Muscle layer of colon (tissue), 2 donors: Measurements from ENCODE around the gene FSCN2.

Experiments used
- H3K27ac ChIP-seq: one replicate; pipeline ENCODE4 v1.7.0; 2013; ENCODE audit warnings: low read depth, mild to moderate bottlenecking, low read length, moderate library complexity
- H3K27me3 ChIP-seq, 2 donors: one replicate each; pipeline ENCODE4 v1.7.0; 2013; ENCODE audit warnings: low read length in 2 of 2, mild to moderate bottlenecking in 2 of 2; ENCODE audit not compliant: insufficient read depth in 2 of 2, control insufficient read depth in 1 of 2
- H3K36me3 ChIP-seq: one replicate; pipeline ENCODE4 v1.7.0; 2013; ENCODE audit warnings: mild to moderate bottlenecking, low read length; ENCODE audit not compliant: insufficient read depth
- H3K4me1 ChIP-seq: one replicate; pipeline ENCODE4 v1.7.0; 2013; ENCODE audit warnings: mild to moderate bottlenecking, low read length; ENCODE audit not compliant: insufficient read depth
- H3K4me3 ChIP-seq, 2 donors: one replicate each; pipeline ENCODE4 v1.7.0; 2013; ENCODE audit warnings: low read length in 2 of 2, low read depth in 1 of 2, mild to moderate bottlenecking in 1 of 2, moderate library complexity in 1 of 2
- H3K9ac ChIP-seq: one replicate; pipeline ENCODE4 v1.7.0; 2013; ENCODE audit warnings: low read length
- H3K9me3 ChIP-seq: one replicate; pipeline ENCODE4 v1.7.0; 2013; ENCODE audit warnings: mild to moderate bottlenecking, low read length
- donor health status: abdominal sarcoma.
- donor health status: Adenocarcinoma of cecum.

The FSCN2 gene

DNA sequence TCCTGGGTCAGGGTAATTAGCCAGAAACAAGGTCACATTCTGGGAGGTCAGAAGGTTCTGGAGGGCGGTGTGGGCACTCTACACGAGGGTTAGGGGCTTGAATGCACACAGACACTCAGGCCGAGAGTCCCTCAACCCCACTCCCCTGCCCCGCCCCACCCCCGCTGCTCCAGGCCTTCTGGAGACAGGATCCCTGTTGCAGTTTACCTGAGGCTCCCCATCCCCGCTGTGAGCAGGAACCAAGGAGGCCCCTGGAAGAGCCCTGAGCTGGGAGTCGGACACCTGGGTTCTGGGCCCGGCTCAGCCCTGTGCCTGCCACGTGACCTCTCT, 11.2 kb upstream of the FSCN2 start:
- Histone ChIP-seq H3K9ac (peak overlapping the region; percentile 20), H3K9me3 (no peaks in the 10 kb centered on the region), H3K27ac (peak overlapping the region; percentile 98), H3K27me3 (no peaks in the 10 kb centered on the region), H3K4me3 (peak overlapping the region; percentile 1 to 91), H3K4me1 (peaks cover 29% of the 10 kb centered on the region), H3K36me3 (peaks cover 2% of the 10 kb centered on the region)

DNA sequence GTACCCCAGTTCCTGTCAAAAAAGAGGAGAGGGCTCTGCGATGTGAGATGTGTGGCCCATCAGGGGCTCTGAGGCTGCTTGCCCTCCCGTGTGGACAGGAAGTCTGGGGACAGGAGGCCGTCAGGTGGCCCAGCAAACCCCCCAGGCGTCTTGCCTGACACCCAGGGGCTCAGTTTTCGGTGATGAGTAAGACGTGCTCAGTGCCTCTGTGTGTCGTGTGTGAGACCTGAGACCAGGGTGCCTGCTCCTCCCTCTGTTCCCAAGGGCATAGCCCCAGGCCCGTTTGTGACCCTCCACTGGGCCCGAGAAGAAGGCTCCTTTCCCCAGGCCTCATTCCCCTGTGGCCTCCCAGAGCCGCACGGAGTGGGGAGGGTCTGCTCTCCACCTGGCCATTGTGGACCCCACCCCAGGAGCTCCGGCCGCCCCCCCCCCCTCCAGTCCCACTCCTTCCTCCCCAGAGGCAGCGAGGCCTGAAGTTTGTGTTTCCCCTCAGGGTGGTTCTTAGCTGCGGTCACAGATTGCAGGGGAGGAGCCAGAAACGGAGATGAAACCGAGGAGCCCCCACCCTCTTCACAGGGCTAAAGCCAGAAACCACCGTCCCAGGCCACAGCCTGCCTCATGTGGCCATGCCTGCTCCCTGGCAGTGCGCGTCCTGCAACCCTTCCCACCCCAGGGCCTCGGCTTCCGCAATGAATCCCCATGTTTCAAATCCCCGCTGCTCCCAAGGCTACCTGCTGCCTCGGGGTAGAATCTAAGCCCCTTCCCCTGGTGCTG, 10.7 kb upstream of the FSCN2 start:
- Histone ChIP-seq H3K27ac (peak overlapping the region; percentile 98), H3K4me1 (peaks cover 29% of the 10 kb centered on the region)

DNA sequence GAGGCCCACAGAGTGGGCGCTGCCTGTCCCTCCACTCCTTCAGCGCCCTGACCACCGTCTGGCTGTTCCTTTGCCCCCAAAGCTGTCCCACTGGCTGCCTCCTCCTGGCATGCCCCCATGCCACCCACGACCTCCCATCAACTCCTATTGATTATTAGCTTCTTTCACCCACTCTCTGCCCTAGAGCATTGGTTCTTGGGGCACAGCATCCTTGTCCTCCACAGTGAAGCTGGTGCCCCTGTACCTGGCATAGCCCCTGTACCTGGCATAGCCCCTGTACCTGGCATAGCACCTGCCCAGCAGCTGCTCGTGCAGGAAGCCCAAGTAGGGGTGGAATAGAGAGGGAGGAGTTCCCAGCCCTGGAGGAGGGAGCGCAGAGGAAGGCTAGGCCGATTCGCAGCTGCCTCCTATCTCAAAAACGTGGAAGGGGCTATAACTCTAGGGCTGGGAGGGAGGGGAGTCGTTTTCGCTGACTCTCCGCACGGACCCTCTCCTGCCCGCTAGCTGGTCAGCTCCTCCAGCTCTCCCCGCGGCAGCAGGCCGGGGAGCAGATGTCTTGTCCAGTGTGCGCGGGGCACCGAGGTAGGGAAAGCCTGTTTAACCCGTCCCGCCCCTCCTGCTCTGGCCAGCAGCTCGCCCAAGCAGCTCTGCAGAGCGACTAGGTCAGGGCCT, 9.9 kb upstream of the FSCN2 start:
- peaks cover under 1 to 12% of the 10 kb centered on the region in 2 donors for H3K27me3 ChIP-seq
- no peaks in the 10 kb centered on the region for H3K36me3 ChIP-seq
- peak overlapping the region; percentile 98 for H3K27ac ChIP-seq
- H3K4me3 ChIP-seq: peak overlapping the region; percentile 40 to 43
- H3K4me1 ChIP-seq: peaks cover 32% of the 10 kb centered on the region
- H3K9ac ChIP-seq: peak overlapping the region; percentile 42
- no peaks in the 10 kb centered on the region for H3K9me3 ChIP-seq

More for the DNA sequence above, 10.7 kb upstream of the FSCN2 start:
- peaks cover 0 to 5% of the 10 kb centered on the region in 2 donors for H3K27me3 ChIP-seq
- no peaks in the 10 kb centered on the region for H3K36me3 ChIP-seq
- peak overlapping the region; percentile 1 to 91 for H3K4me3 ChIP-seq
- H3K9ac ChIP-seq: peak overlapping the region; percentile 42
- no peaks in the 10 kb centered on the region for H3K9me3 ChIP-seq

DNA sequence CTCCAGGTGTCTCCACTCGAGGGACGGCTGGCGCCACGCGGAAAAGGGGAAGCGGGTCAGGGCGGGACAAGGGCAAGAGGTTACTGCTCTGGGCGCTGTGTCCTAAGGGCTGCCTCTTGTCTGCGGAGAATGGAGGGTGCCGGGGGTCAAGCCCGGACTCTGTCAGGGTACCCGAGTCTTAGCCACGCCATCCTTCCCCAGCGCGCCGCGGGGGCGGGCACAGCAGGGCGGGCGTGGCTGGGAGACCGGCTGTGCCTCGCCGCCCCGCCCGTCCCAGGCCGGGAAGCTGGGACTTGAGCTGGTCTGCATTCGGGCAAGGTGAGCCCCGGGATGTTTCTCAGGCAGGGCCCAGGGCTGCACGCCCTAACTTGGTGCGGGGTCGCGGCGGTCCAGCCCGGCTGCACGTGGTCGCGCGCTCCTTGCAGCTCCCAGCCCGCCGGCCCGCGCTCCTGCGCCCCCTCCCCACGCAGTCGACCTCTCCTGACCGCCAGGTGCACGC, 9.3 kb upstream of the FSCN2 start:
- H3K4me3 ChIP-seq: peak overlapping the region; percentile 40 to 43
- peaks cover 38% of the 10 kb centered on the region for H3K4me1 ChIP-seq
- H3K27ac ChIP-seq: peak overlapping the region; percentile 98
- peaks cover 6 to 18% of the 10 kb centered on the region in 2 donors for H3K27me3 ChIP-seq
- H3K9ac ChIP-seq: peak overlapping the region; percentile 42
- H3K9me3 ChIP-seq: no peaks in the 10 kb centered on the region
- no peaks in the 10 kb centered on the region for H3K36me3 ChIP-seq

DNA sequence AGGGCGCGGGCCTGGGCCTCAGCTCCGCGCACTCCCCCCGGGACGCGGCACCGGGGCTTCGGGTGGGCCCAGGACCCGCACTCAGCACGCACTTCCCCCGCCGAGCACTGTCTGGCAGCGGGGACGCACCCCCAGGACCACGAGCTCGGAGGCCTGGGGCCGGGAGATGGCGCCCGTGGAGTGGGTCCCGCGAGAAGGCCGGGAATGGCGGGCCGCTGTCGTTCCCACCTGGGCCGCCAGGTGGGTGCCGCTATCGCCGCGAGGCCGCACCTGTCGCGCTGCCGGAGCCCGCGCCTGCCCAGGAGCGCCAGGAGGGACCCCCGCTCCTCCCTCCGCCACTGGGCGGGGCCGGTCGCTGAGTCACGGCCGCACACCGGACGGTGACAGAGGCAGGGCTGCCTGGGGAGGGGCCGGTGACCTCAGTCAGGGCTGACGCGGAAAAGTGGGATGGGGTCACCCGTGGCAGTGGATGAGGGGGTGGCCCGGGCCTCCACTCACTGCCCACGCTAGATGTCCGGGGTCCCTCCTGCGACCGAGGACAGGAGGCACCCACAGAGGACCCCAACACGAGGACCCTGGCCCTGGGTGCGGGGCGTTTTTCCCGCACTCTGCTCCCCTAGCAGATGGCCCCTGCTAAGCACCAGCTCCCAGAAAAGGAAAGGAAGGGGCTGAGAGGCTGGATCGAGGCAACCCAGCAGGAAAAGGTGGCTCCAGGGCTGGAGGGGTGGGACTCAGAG, 8.7 kb upstream of the FSCN2 start:
- peaks cover 10 to 24% of the 10 kb centered on the region in 2 donors for H3K27me3 ChIP-seq
- H3K4me3 ChIP-seq: peak overlapping the region; percentile 40 to 43
- peaks cover 41% of the 10 kb centered on the region for H3K4me1 ChIP-seq
- H3K9ac ChIP-seq: no peak overlapping the region
- peak overlapping the region; percentile 98 for H3K27ac ChIP-seq
- no peaks in the 10 kb centered on the region for H3K36me3 ChIP-seq
- H3K9me3 ChIP-seq: no peaks in the 10 kb centered on the region

DNA sequence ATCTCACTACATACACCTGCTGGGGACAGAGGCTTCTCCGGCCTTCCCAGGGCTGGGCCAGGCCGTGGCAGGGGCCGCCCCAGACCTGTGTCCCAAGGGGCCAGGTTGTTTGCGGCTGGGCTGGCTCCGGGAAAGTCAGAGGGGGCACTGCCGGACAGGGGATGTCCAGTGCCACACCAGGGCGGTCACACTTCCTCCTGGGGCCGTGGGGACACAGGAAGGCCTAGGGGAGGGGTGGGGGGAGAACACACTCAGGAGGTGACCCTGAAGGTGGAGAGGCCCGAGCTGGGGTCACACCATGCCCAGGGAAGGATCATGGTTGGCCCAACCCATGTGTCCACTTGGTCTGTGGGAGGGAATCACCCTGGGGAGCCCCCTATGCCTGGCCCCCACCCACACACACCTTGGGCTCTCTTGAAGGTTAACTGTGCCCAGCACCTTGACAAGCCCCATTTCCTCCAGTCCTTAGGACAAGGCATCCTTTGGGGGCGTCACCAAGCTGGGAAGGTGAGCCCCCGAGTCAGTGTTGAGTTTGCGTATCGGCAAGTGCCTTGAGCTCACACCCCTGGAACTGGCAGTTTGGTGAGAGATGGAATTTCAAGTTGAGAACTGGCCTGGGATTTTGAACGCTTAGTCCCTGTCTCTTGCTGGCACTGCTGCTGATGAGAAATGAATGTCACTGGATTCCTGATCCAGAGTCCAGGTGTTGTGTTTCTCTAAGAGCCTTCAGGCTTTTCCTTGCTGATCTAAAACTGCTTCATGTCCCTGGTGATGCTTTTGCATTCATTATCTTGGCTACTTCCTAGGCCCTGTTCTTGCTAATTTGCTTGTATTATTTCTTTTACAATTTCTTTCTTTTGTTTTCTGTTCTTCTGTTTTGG, 7.9 kb upstream of the FSCN2 start:
- Histone ChIP-seq H3K27ac (no peak overlapping the region), H3K27me3 (peaks cover 14 to 32% of the 10 kb centered on the region in 2 donors), H3K36me3 (no peaks in the 10 kb centered on the region), H3K4me1 (peaks cover 41% of the 10 kb centered on the region), H3K4me3 (peak overlapping the region in 1 of 2 donors; percentile 40), H3K9ac (no peak overlapping the region), H3K9me3 (no peaks in the 10 kb centered on the region)

DNA sequence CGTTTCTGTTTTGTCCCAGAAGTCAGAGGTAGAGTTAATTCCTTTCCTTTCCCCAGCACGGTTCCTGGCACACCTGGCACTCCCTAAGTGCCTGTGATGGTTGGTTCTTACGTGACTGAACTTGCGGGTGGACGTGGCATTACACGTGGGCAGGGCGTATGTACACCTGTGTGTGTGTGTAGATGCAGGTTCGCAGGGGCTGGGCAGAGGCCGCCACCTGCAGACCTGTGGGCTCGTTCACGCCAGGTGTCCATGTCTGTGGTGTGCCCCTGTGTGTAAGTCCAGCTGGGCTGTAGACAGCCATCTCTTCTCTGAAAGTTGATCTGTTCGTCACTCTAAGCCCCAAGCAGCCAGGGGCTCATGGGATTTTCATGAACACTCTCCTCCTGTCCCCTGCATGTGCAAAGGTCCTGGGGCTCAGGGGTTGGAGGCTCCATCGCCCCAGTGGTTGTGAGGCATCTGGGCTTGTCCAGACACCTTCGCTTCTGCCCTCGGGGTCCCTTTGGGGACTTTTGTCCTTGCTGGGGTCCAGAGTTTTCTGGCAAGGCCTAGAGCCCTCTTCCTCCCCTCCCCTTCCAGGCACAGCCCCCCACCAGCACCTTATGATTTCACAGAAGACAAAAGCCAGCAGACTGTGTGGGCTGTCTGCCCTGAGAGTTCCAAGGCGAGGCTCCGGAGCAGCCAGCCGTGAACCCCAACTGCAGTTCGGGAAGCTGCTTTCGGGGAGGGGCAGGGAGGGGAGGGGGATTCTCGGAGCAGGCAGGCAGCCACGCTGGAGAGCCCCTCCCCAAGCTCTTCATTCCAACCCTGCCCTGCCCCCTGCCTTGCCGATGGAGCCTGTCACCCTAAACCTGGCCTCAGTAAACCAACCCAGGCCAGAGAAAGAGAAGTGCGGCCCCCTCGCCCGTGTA, 5.4 kb upstream of the FSCN2 start:
- Histone ChIP-seq H3K9ac (no peak overlapping the region), H3K27me3 (peaks cover 26 to 56% of the 10 kb centered on the region in 2 donors), H3K4me3 (peak overlapping the region in 1 of 2 donors; percentile 9), H3K36me3 (no peaks in the 10 kb centered on the region), H3K4me1 (peaks cover 26% of the 10 kb centered on the region), H3K9me3 (no peaks in the 10 kb centered on the region), H3K27ac (no peak overlapping the region)

DNA sequence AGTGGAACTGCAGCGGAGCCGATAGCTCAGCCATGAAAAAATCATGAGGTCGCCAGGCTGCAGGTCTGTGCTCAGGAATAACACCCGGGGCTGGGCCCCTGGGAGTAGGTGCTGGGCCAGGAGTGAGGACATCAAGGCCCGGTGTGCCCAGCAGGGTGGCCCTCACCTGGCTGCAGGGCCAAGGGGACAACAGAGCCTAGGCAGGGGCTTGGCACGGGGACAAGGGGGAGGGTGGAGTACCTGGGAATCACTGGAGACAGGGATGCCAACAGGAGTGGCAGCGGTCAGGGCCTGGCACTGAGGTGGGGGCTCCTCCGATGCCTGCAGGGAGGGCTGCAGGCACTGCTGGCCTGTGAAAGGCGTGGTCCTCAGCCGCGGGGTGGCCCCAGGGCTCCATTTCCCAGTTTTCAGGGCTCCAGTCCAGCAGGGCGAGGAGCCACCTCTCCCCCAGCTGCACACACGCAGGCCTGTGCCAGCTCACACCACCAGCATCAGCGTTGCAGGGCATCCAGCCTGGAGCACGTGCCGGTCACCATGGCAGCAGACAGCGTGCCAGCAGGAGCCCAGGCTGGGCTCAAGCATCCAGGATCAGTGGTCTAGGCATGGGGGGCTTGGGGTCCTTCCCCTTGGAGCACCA, 4.7 kb upstream of the FSCN2 start:
- H3K9ac ChIP-seq: no peak overlapping the region
- peaks cover 26 to 64% of the 10 kb centered on the region in 2 donors for H3K27me3 ChIP-seq
- H3K4me3 ChIP-seq: peak overlapping the region in 1 of 2 donors; percentile 9
- no peaks in the 10 kb centered on the region for H3K36me3 ChIP-seq
- no peaks in the 10 kb centered on the region for H3K9me3 ChIP-seq
- peaks cover 18% of the 10 kb centered on the region for H3K4me1 ChIP-seq
- H3K27ac ChIP-seq: no peak overlapping the region

DNA sequence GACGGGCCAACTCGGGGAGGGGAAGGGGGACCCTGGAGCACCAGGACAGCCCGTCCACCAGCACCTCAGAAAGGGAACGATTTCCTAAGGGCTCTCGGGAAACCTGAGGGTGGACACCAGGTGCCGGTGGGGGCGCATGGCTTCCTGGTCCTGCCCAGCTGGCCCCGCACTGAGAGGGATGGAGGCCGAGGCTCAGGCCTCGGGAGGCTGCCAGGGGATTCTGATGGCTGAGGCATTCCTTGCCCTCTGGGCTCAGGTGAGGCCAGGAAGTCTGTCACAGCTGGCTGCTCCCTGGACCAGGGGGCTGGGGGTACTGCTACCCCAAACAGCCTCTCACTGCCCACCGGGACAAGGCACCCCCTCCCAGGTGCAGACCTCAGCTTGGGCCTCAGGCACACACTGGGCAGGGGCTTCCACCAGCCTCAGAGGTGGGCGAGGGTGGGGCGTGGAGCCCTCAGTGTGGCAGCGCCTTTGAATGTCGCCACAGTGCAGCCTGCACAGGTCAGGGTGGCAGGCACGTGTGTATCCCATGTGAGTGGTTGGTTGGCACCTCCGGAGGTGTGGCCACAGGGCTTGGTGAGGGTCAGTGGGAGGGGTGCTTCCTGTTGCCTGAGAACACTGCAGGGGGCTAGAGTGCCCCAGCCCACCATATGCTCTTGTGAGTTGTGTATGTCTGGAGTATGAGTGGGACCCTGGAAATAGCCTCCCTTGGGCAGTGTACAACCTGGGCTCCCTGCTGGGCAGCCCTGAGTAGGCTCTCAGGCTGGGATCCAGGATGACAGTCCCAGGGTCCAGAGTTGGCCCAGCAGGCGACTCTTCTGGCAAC, 3.9 kb upstream of the FSCN2 start:
- Histone ChIP-seq H3K4me3 (no peak overlapping the region), H3K36me3 (no peaks in the 10 kb centered on the region), H3K27me3 (peaks cover 26 to 71% of the 10 kb centered on the region in 2 donors), H3K9ac (no peak overlapping the region), H3K4me1 (peaks cover 18% of the 10 kb centered on the region), H3K27ac (no peak overlapping the region), H3K9me3 (no peaks in the 10 kb centered on the region)
